IMR-90 (cell line): ENCODE data around the gene IFNL3. TPM values are rescaled to one million over a fixed set of nuclear protein-coding genes. Genes with fewer than 3 reads are reported as not detected.

Source experiments
- ATAC-seq: fragments of 200-7000 bp; cut with Tn5 transposase; 2 replicates; pipeline ENCODE4 v1.9.1; 2020; ENCODE audit warnings: low read depth, mild to moderate bottlenecking, moderate library complexity
- BruUV-seq: library from RNA; stranded (reverse); fragments of 400-500 nt; replicated peaks from 2 replicates; lab custom pipeline; 2021; lab: Mats Ljungman, UMichigan
- CTCF ChIA-PET: fragments of 300-600 bp; formaldehyde crosslinking; extraction: SDS; loops from one replicate; lab custom pipeline; 2021; ENCODE audit warnings: antibody characterized with exemption; lab: Yijun Ruan, JAX
- POLR2A ChIA-PET: fragments of 300-600 bp; sonication (Branson Sonifier 250); formaldehyde crosslinking; loops from one replicate; lab custom pipeline; 2022; ENCODE audit warnings: antibody characterized with exemption; ENCODE audit not compliant: unreplicated experiment; lab: Charles Lee
- DNase-seq: peaks from one replicate; pipeline ENCODE4 v3.0.0; 2013
- H2AFZ ChIP-seq: replicated peaks from 2 replicates; pipeline ENCODE3; 2013; ENCODE audit warnings: low read length, mild to moderate bottlenecking; ENCODE audit not compliant: poor library complexity
- H2AK5ac ChIP-seq: 2 replicates; pipeline ENCODE4 v1.6.1; 2013; ENCODE audit warnings: low read depth, low read length, inconsistent platforms
- H2AK9ac ChIP-seq: replicated peaks from 2 replicates; pipeline ENCODE3; 2013; ENCODE audit warnings: mild to moderate bottlenecking, low read depth, low read length, moderate library complexity; ENCODE audit not compliant: poor library complexity
- H2BK120ac ChIP-seq: 2 replicates; pipeline ENCODE4 v1.6.1; 2013; ENCODE audit warnings: low read depth, low read length, inconsistent platforms
- H2BK15ac ChIP-seq: 3 replicates; pipeline ENCODE4 v1.6.1; 2013; ENCODE audit warnings: low read depth, low read length, inconsistent platforms
- H2BK20ac ChIP-seq: 2 replicates; pipeline ENCODE4 v1.6.1; 2013; ENCODE audit warnings: low read depth, mild to moderate bottlenecking, inconsistent platforms, low read length, moderate library complexity
- H2BK5ac ChIP-seq: 2 replicates; pipeline ENCODE4 v1.6.1; 2013; ENCODE audit warnings: mild to moderate bottlenecking, low read depth, low read length, inconsistent platforms; ENCODE audit not compliant: poor library complexity, severe bottlenecking
- H3K14ac ChIP-seq: replicated peaks from 2 replicates; pipeline ENCODE4 v1.6.1; 2013; ENCODE audit warnings: low read depth, low read length, inconsistent platforms
- H3K18ac ChIP-seq: 2 replicates; pipeline ENCODE4 v1.6.1; 2013; ENCODE audit warnings: low read depth, low read length, control low read depth
- H3K23ac ChIP-seq: 2 replicates; pipeline ENCODE4 v1.6.1; 2013; ENCODE audit warnings: low read depth, low read length, inconsistent platforms
- H3K27ac ChIP-seq: 2 replicates; pipeline ENCODE4 v1.5.1; 2013; ENCODE audit warnings: mild to moderate bottlenecking, control low read depth, low read length; ENCODE audit not compliant: insufficient read depth
- H3K27me3 ChIP-seq: 2 replicates; pipeline ENCODE4 v1.6.1; 2013; ENCODE audit warnings: low read length; ENCODE audit not compliant: control insufficient read depth, insufficient read depth
- H3K36me3 ChIP-seq: 2 replicates; pipeline ENCODE4 v1.6.1; 2013; ENCODE audit warnings: low read length, mixed read lengths; ENCODE audit not compliant: control insufficient read depth, insufficient read depth
- H3K4ac ChIP-seq: 2 replicates; pipeline ENCODE4 v1.6.1; 2013; ENCODE audit warnings: low read depth, low read length, inconsistent platforms
- H3K4me1 ChIP-seq: 2 replicates; pipeline ENCODE4 v1.6.1; 2013; ENCODE audit warnings: low read length, mixed read lengths; ENCODE audit not compliant: control insufficient read depth, insufficient read depth
- H3K4me2 ChIP-seq: 2 replicates; pipeline ENCODE4 v1.6.1; 2013; ENCODE audit warnings: low read depth, mild to moderate bottlenecking, control low read depth, low read length, moderate library complexity
- H3K4me3 ChIP-seq: 2 replicates; pipeline ENCODE4 v1.5.1; 2013; ENCODE audit warnings: low read depth, mild to moderate bottlenecking, control low read depth, low read length, moderate library complexity; ENCODE audit not compliant: insufficient read depth
- H3K56ac ChIP-seq: 2 replicates; pipeline ENCODE4 v1.6.1; 2013; ENCODE audit warnings: low read length, inconsistent platforms; ENCODE audit not compliant: insufficient read depth; ENCODE audit errors: extremely low read depth
- H3K79me1 ChIP-seq, 2 experiments: 2 replicates each; pipeline ENCODE4 v1.6.1; 2013; ENCODE audit warnings: low read length in 2 of 2, inconsistent platforms in 1 of 2, low read depth in 1 of 2
- H3K9ac ChIP-seq: 2 replicates; pipeline ENCODE4 v1.6.1; 2013; ENCODE audit warnings: low read depth, low read length, control low read depth
- H3K9me1 ChIP-seq: 2 replicates; pipeline ENCODE4 v1.6.1; 2013; ENCODE audit warnings: low read length, inconsistent platforms; ENCODE audit not compliant: insufficient read depth
- H3K9me3 ChIP-seq: 2 replicates; pipeline ENCODE4 v1.6.1; 2013; ENCODE audit warnings: low read length; ENCODE audit not compliant: control insufficient read depth, insufficient read depth
- H4K20me1 ChIP-seq: 2 replicates; pipeline ENCODE4 v1.6.1; 2013; ENCODE audit warnings: low read length, inconsistent platforms; ENCODE audit not compliant: insufficient read depth
- H4K5ac ChIP-seq: 2 replicates; pipeline ENCODE4 v1.6.1; 2013; ENCODE audit warnings: mild to moderate bottlenecking, low read depth, low read length, control low read depth
- H4K8ac ChIP-seq, 2 experiments: 2 replicates each; pipeline ENCODE4 v1.6.1; 2013; ENCODE audit warnings: low read depth in 2 of 2, low read length in 2 of 2, control low read depth in 1 of 2, inconsistent platforms in 1 of 2
- H4K91ac ChIP-seq: 2 replicates; pipeline ENCODE4 v1.6.1; 2013; ENCODE audit warnings: low read depth, low read length, inconsistent platforms; ENCODE audit not compliant: insufficient read depth
- BHLHE40 ChIP-seq: fragments of 150-350 bp; IDR thresholded peaks from 2 replicates; pipeline ENCODE4 v1.6.1; 2016; ENCODE audit warnings: mild to moderate bottlenecking, low read depth, low read length
- CEBPB ChIP-seq: IDR thresholded peaks from 2 replicates; pipeline ENCODE4 v1.6.1; 2012; ENCODE audit warnings: low read depth, low read length, improper control_type of control experiment
- CHD1 ChIP-seq: IDR thresholded peaks from 2 replicates; pipeline ENCODE4 v1.6.1; 2012; ENCODE audit warnings: low read depth, low read length, improper control_type of control experiment
- MAFK ChIP-seq: IDR thresholded peaks from 2 replicates; pipeline ENCODE4 v1.6.1; 2012; ENCODE audit warnings: low read depth, low read length, improper control_type of control experiment
- MAZ ChIP-seq: IDR thresholded peaks from 2 replicates; pipeline ENCODE4 v1.6.1; 2012; ENCODE audit warnings: low read depth, mild to moderate bottlenecking, low read length, improper control_type of control experiment, moderate library complexity, borderline replicate concordance
- MXI1 ChIP-seq: IDR thresholded peaks from 2 replicates; pipeline ENCODE4 v1.6.1; 2012; ENCODE audit warnings: low read depth, mild to moderate bottlenecking, low read length, moderate library complexity, borderline replicate concordance
- POLR2A ChIP-seq: IDR thresholded peaks from 2 replicates; pipeline ENCODE4 v1.6.1; 2012; ENCODE audit warnings: mild to moderate bottlenecking, low read depth, low read length
- RAD21 ChIP-seq: IDR thresholded peaks from 2 replicates; pipeline ENCODE4 v1.6.1; 2012; ENCODE audit warnings: low read length, improper control_type of control experiment
- RCOR1 ChIP-seq: IDR thresholded peaks from 2 replicates; pipeline ENCODE4 v1.6.1; 2012; ENCODE audit warnings: mild to moderate bottlenecking, low read length, improper control_type of control experiment; ENCODE audit not compliant: insufficient replicate concordance
- SMC3 ChIP-seq: fragments of 150-350 bp; IDR thresholded peaks from 2 replicates; pipeline ENCODE4 v1.6.1; 2016; ENCODE audit warnings: low read depth, mild to moderate bottlenecking, antibody characterized with exemption, low read length, moderate library complexity
- USF2 ChIP-seq: fragments of 150-350 bp; IDR thresholded peaks from 2 replicates; pipeline ENCODE4 v1.6.1; 2017; ENCODE audit warnings: mild to moderate bottlenecking, antibody characterized with exemption, low read length, low read depth
- WGBS, 2 experiments: methylation state at CpG; one replicate each; pipeline versions ENCODE4 v1.1.5 to v1.1.7; 2013; ENCODE audit warnings: missing lambda C conversion rate in 2 of 2; ENCODE audit not compliant: insufficient read length in 1 of 2; ENCODE audit errors: extremely low coverage in 2 of 2; 5-methylcytosine and 5-hydroxymethylcytosine counted together
- dilution Hi-C: fragments of 300-500 bp; cut with HindIII; formaldehyde crosslinking; loops from one replicate; pipeline ENCODE4 v1.14.3; 2018; ENCODE audit warnings: low sequenced_read_pairs; ENCODE audit not compliant: unreplicated experiment
- in situ Hi-C: fragments of 300-500 bp; cut with MboI; formaldehyde crosslinking; loops from 3 replicates; pipeline ENCODE4 v1.14.3; 2019; ENCODE audit warnings: low sequenced_read_pairs, inconsistent platforms, mixed read lengths
- intact Hi-C: fragments of 100-400 bp; cut with micrococcal nuclease; formaldehyde crosslinking; loops from 2 replicates; pipeline ENCODE4 v1.10.0; 2022
- polyA plus RNA-seq, 3 experiments: library from polyadenylated mRNA; depleted of rRNA; stranded (reverse); fragments of >200 nt; gene quantifications; 2 replicates each; pipeline ENCODE4 v1.2.3, GENCODE V29; 2012; ENCODE audit warnings: low replicate concordance in 1 of 3
- total RNA-seq: library from RNA; depleted of rRNA; stranded (reverse); fragments of >200 nt; gene quantifications from 2 replicates; pipeline ENCODE4 v1.2.3, GENCODE V29; 2012
- TF ChIP-seq, protein P1 (sequence below): fragments of 150-350 bp; IDR thresholded peaks from 2 replicates; pipeline ENCODE4 v1.6.1; 2016; ENCODE audit warnings: low read depth, mild to moderate bottlenecking, low read length, moderate library complexity, borderline replicate concordance

IFNL3 gene
- total and polyA plus RNA-seq, 2 of the 4 experiments (the other 2 are of a cell fraction): not detected

GRCh38 chr19:39237200-39238184, 7.3 kb downstream of the IFNL3 start:
- TF ChIP-seq MAZ (no peak), MXI1 (no peak), SMC3 (no peak), CEBPB (no peak), CHD1 (no peak), RAD21 (no peak), BHLHE40 (no peak), MAFK (no peak), POLR2A (no peak), RCOR1 (no peak), USF2 (no peak)
- TF ChIP-seq, protein P1, sequence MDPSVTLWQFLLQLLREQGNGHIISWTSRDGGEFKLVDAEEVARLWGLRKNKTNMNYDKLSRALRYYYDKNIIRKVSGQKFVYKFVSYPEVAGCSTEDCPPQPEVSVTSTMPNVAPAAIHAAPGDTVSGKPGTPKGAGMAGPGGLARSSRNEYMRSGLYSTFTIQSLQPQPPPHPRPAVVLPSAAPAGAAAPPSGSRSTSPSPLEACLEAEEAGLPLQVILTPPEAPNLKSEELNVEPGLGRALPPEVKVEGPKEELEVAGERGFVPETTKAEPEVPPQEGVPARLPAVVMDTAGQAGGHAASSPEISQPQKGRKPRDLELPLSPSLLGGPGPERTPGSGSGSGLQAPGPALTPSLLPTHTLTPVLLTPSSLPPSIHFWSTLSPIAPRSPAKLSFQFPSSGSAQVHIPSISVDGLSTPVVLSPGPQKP: no peak
- dilution Hi-C loops: no loop called here
- no peak overlapping the region for H3K27ac ChIP-seq
- H3K9me1 ChIP-seq: no peaks in the 10 kb centered on the region
- no peak overlapping the region for H3K4me2 ChIP-seq
- ATAC-seq: no peak
- H2AFZ ChIP-seq: no peak overlapping the region
- H3K4ac ChIP-seq: no peak overlapping the region
- H3K14ac ChIP-seq: no peak overlapping the region
- no peak overlapping the region for H2BK5ac ChIP-seq
- 17% methylated on average over 7 of the region's 22 CpGs; no CpG with 5 or more reads in 1 of the 2 experiments for WGBS, 2 experiments
- no peak overlapping the region for H3K18ac ChIP-seq
- H3K4me1 ChIP-seq: no peaks in the 10 kb centered on the region
- intact Hi-C loops: no loop called here
- H3K36me3 ChIP-seq: no peaks in the 10 kb centered on the region
- in situ Hi-C loops: no loop called here
- no peaks in the 10 kb centered on the region for H4K20me1 ChIP-seq
- no peak overlapping the region for H3K23ac ChIP-seq
- no peak overlapping the region for H2AK9ac ChIP-seq
- H4K8ac ChIP-seq: no peak overlapping the region
- H3K27me3 ChIP-seq: peaks cover 27% of the 10 kb centered on the region
- no TSS peak for BruUV-seq
- H3K9me3 ChIP-seq: no peaks in the 10 kb centered on the region
- H3K4me3 ChIP-seq: no peak overlapping the region
- H3K79me1 ChIP-seq: no peaks in the 10 kb centered on the region
- no peak overlapping the region for H4K91ac ChIP-seq
- H3K56ac ChIP-seq: no peak overlapping the region
- ChIA-PET POLR2A (no interaction called here), CTCF (no interaction called here)
- no peak overlapping the region for H4K5ac ChIP-seq
- H2BK20ac ChIP-seq: no peak overlapping the region
- H2BK15ac ChIP-seq: no peak overlapping the region
- H2BK120ac ChIP-seq: no peak overlapping the region
- no peak overlapping the region for H2AK5ac ChIP-seq
- no peak overlapping the region for H3K9ac ChIP-seq
- DNase-seq: no peak
